Activated naive CD8-positive, alpha-beta T cell (primary cell): Measurements from ENCODE around the gene GAB2.
"Not testable (repeated sequence)": the region's sequence is repeated elsewhere in the genome, so short reads cannot be mapped to it uniquely, and the experiment has no call there.

ENCODE experiments used
- H3K27ac Mint-ChIP-seq: one replicate; pipeline ENCODE4 v1.8.0; 2021; ENCODE audit warnings: mixed read lengths
- H3K27me3 Mint-ChIP-seq: one replicate; pipeline ENCODE4 v1.8.0; 2021; ENCODE audit warnings: mixed read lengths
- H3K36me3 Mint-ChIP-seq: one replicate; pipeline ENCODE4 v1.8.0; 2021; ENCODE audit warnings: mixed read lengths
- H3K4me1 Mint-ChIP-seq: one replicate; pipeline ENCODE4 v1.8.0; 2021; ENCODE audit warnings: low read depth, mixed read lengths
- H3K4me3 Mint-ChIP-seq: one replicate; pipeline ENCODE4 v1.8.0; 2021; ENCODE audit warnings: mild to moderate bottlenecking, mixed read lengths
- H3K9me3 Mint-ChIP-seq: one replicate; pipeline ENCODE4 v1.8.0; 2021; ENCODE audit warnings: low read depth, mixed read lengths

The GAB2 gene

GRCh38 chr11:78250099-78250498 lies 167.5 kb downstream of the GAB2 start:
- Mint-ChIP-seq H3K27ac (no peak overlapping the region), H3K4me3 (no peak overlapping the region), H3K27me3 (no peaks in the 10 kb centered on the region), H3K9me3 (no peaks in the 10 kb centered on the region), H3K36me3 (peaks cover 7% of the 10 kb centered on the region), H3K4me1 (no peaks in the 10 kb centered on the region)

GRCh38 chr11:78248903-78249302 lies 168.7 kb downstream of the GAB2 start:
- Mint-ChIP-seq H3K36me3 (peaks cover 7% of the 10 kb centered on the region), H3K4me1 (peaks cover 6% of the 10 kb centered on the region), H3K9me3 (no peaks in the 10 kb centered on the region), H3K4me3 (no peak overlapping the region), H3K27me3 (no peaks in the 10 kb centered on the region), H3K27ac (no peak overlapping the region)

GRCh38 chr11:78248191-78248590 lies 169.4 kb downstream of the GAB2 start:
- H3K27ac Mint-ChIP-seq: no peak overlapping the region
- H3K27me3 Mint-ChIP-seq: no peaks in the 10 kb centered on the region
- H3K4me1 Mint-ChIP-seq: peaks cover 6% of the 10 kb centered on the region
- H3K36me3 Mint-ChIP-seq: peaks cover 7% of the 10 kb centered on the region
- no peaks in the 10 kb centered on the region for H3K9me3 Mint-ChIP-seq
- H3K4me3 Mint-ChIP-seq: no peak overlapping the region

GRCh38 chr11:78244546-78245255 lies 172.9 kb downstream of the GAB2 start:
- peaks cover 6% of the 10 kb centered on the region for H3K4me1 Mint-ChIP-seq
- H3K4me3 Mint-ChIP-seq: no peak overlapping the region
- peaks cover 10% of the 10 kb centered on the region for H3K9me3 Mint-ChIP-seq
- peaks cover 15% of the 10 kb centered on the region for H3K36me3 Mint-ChIP-seq
- no peaks in the 10 kb centered on the region for H3K27me3 Mint-ChIP-seq
- H3K27ac Mint-ChIP-seq: no peak overlapping the region

DNA sequence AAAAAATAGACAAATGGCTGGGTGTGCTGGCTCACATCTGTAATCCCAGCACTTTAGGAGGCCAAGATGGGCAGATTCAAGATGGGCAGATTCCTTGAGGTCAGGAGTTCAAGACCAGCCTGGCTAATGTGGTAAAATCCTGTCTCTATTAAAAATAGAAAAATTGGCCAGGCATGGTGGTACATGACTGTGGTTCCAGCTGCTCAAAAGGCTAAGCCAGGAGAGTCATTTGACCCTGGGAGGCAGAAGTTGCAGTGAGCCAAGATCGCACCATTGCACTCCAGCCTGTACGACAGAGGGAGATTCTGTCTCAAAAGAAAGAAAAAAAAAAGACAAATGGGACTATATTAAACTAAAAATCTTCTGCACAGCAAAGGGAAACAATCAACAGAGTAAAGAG lies 173.5 kb downstream of the GAB2 start:
- Mint-ChIP-seq H3K9me3 (peaks cover 10% of the 10 kb centered on the region), H3K27ac (no peak overlapping the region), H3K4me1 (peaks cover 6% of the 10 kb centered on the region), H3K36me3 (peaks cover 15% of the 10 kb centered on the region), H3K4me3 (no peak overlapping the region), H3K27me3 (no peaks in the 10 kb centered on the region)

- peaks cover 21% of the 10 kb centered on the region for H3K36me3 Mint-ChIP-seq
- no peak overlapping the region for H3K4me3 Mint-ChIP-seq
- H3K9me3 Mint-ChIP-seq: peaks cover 16% of the 10 kb centered on the region
- no peak overlapping the region for H3K27ac Mint-ChIP-seq
- peaks cover 5% of the 10 kb centered on the region for H3K27me3 Mint-ChIP-seq
- peaks cover 6% of the 10 kb centered on the region for H3K4me1 Mint-ChIP-seq
Observed at GRCh38 chr11:78241475-78241874, 176.1 kb downstream of the GAB2 start.

DNA sequence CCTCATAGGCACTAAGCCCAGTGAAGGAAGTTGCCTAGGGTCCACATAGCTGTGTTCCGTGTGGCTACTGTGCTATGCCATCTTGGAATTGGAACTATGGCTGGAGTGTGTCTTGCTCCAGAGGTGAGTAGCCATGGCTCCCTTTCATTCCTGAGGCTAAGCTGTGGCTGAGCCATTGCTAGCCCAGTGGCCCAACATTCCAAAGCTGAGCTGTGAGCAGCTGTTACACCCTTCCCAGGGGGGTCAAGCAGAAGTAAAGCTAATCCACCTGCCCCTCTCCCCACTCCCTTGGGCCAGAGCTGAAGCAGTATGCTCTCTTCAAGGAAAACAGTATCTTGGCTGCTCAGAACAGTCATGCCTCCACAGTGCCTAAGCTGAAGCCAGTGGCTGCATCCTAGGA lies 177.8 kb downstream of the GAB2 start:
- H3K4me3 Mint-ChIP-seq: no peak overlapping the region

GRCh38 chr11:78237293-78238046 lies 180.2 kb downstream of the GAB2 start:
- H3K4me3 Mint-ChIP-seq: no peak overlapping the region
- peaks cover 20% of the 10 kb centered on the region for H3K36me3 Mint-ChIP-seq
- peaks cover 5% of the 10 kb centered on the region for H3K27me3 Mint-ChIP-seq
- H3K4me1 Mint-ChIP-seq: no peaks in the 10 kb centered on the region
- H3K9me3 Mint-ChIP-seq: peaks cover 16% of the 10 kb centered on the region
- H3K27ac Mint-ChIP-seq: no peak overlapping the region

More for the DNA sequence above, 177.8 kb downstream of the GAB2 start:
- Mint-ChIP-seq H3K36me3 (peaks cover 20% of the 10 kb centered on the region), H3K9me3 (peaks cover 16% of the 10 kb centered on the region), H3K4me1 (peaks cover 6% of the 10 kb centered on the region), H3K27ac (no peak overlapping the region), H3K27me3 (peaks cover 5% of the 10 kb centered on the region)

DNA sequence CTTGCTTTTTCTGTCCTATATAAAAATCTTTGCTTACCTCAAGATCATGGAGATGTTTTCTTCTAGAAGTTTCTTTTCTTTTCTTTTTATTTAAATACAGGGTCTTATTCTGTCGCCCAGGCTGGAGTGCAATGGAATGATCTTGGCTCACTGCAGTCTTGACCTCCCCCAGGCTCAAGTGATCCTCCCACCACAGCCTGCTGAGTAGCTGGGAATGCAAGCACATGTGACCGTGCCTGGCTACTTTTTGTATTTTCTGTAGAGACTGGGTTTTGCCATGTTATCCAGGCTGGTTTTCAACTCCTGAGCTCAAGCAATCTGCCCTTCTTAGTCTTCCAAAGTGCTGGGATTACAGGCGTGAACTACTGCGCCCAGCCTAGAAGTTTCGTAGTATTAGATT lies 183.6 kb downstream of the GAB2 start:
- H3K9me3 Mint-ChIP-seq: peaks cover 6% of the 10 kb centered on the region
- no peak overlapping the region for H3K4me3 Mint-ChIP-seq
- peaks cover 5% of the 10 kb centered on the region for H3K4me1 Mint-ChIP-seq
- H3K27me3 Mint-ChIP-seq: peaks cover 5% of the 10 kb centered on the region
- peaks cover 11% of the 10 kb centered on the region for H3K36me3 Mint-ChIP-seq
- H3K27ac Mint-ChIP-seq: no peak overlapping the region

- not testable (repeated sequence) for H3K27me3 Mint-ChIP-seq, H3K4me3 Mint-ChIP-seq, H3K36me3 Mint-ChIP-seq, H3K27ac Mint-ChIP-seq, H3K9me3 Mint-ChIP-seq, H3K4me1 Mint-ChIP-seq
Observed at GRCh38 chr11:78233046-78233445, 184.6 kb downstream of the GAB2 start.

DNA sequence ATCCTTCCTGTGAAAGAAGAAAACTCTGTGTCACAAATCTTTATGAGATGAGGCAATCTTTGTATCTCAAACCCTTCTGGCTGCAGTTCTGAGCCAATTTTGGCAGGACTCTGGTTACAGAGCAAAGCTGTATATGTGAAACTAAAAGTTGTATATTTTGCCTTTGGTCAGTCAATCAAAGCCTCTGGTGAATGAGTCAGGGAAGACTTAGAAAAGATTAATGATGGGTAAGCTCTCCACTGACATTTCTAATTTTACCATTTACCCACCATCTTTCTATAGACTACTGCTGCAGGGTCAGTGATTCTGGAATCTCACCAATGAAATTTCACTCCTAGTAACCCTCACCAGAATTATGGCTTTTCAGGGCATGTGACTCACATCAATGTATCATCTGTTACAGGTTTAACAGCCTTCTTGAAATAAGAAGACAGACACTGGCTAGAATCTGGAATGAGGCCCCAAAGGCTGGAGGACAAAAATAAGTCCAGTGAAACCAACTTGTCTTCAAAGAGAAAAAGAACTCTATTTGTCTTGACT lies 185.6 kb downstream of the GAB2 start:
- no peak overlapping the region for H3K27ac Mint-ChIP-seq
- H3K9me3 Mint-ChIP-seq: no peaks in the 10 kb centered on the region
- no peaks in the 10 kb centered on the region for H3K36me3 Mint-ChIP-seq
- peaks cover 5% of the 10 kb centered on the region for H3K4me1 Mint-ChIP-seq
- no peak overlapping the region for H3K4me3 Mint-ChIP-seq
- peaks cover under 1% of the 10 kb centered on the region for H3K27me3 Mint-ChIP-seq

DNA sequence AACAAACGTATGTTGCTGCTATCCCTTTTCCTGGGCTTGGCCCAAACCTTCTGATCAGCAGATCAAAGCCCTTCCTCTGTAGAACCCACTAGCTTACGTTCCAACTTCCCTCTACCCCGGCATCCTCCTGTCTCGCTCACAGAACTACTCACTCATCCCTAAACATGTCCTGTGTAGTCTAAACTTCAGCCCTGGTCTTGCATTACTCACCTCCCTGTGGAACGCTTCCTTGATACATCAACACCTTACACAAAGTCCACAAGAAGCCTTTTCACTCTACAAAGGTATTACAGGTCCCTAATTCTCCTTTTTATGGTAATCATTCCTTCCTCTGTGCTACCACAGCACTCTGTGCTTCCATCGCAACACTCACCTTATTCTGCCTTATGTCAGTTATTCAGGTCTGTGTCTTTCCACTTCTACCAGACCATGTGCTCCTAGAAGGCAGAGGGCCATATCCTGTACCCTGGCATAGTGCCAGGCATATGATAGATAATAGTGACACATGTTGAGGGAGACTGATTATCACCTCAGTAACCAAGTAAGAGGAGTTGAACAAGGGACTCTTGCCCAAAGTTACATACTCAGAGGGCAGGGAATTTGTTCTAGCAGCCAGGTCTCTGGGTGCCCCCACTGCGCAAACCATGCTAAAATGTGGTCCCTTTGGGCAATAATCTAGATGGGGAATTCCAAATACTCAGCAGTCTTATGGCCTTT lies 187.3 kb downstream of the GAB2 start:
- Mint-ChIP-seq H3K36me3 (peaks cover 3% of the 10 kb centered on the region), H3K9me3 (no peaks in the 10 kb centered on the region), H3K4me3 (no peak overlapping the region), H3K27me3 (no peaks in the 10 kb centered on the region), H3K27ac (no peak overlapping the region), H3K4me1 (peaks cover 5% of the 10 kb centered on the region)

GRCh38 chr11:78229106-78229505 lies 188.5 kb downstream of the GAB2 start:
- Mint-ChIP-seq H3K4me1 (peaks cover 5% of the 10 kb centered on the region), H3K4me3 (no peak overlapping the region), H3K36me3 (peaks cover 4% of the 10 kb centered on the region), H3K27me3 (no peaks in the 10 kb centered on the region), H3K27ac (no peak overlapping the region), H3K9me3 (no peaks in the 10 kb centered on the region)

GRCh38 chr11:78228467-78228866 lies 189.2 kb downstream of the GAB2 start:
- Mint-ChIP-seq H3K27ac (no peak overlapping the region), H3K4me1 (peaks cover 6% of the 10 kb centered on the region), H3K36me3 (peaks cover 6% of the 10 kb centered on the region), H3K9me3 (no peaks in the 10 kb centered on the region), H3K4me3 (no peak overlapping the region), H3K27me3 (no peaks in the 10 kb centered on the region)

- Mint-ChIP-seq H3K4me1 (peaks cover 8% of the 10 kb centered on the region), H3K9me3 (no peaks in the 10 kb centered on the region), H3K36me3 (peaks cover 7% of the 10 kb centered on the region), H3K27ac (no peak overlapping the region), H3K4me3 (no peak overlapping the region), H3K27me3 (no peaks in the 10 kb centered on the region)
Observed at GRCh38 chr11:78227921-78228320, 189.7 kb downstream of the GAB2 start.
